ENCODE results near the gene RASGEF1B. TPM values are rescaled to one million over a fixed set of nuclear protein-coding genes. Genes with fewer than 3 reads are reported as not detected.

The RASGEF1B gene
- total and polyA plus RNA-seq, 12 donors, result 5.6 to 27.2 (median 8.8) TPM

GRCh38 chr4:81452452-81453006 lies 19.2 kb downstream of the RASGEF1B start:
- no peak overlapping the region for H3K4me3 ChIP-seq
- no peaks in the 10 kb centered on the region for H3K9me3 ChIP-seq (replicated peaks in 1 of 3)
- H3K27ac ChIP-seq, result no peak overlapping the region
- peaks cover 0 to 7% of the 10 kb centered on the region in 2 donors for H3K36me3 ChIP-seq (replicated peaks in 1 of 2)
- H3K27me3 ChIP-seq, result no peaks in the 10 kb centered on the region
- intact Hi-C loops (cut with DNase I), result no loop called here
- TF ChIP-seq, protein P1, sequence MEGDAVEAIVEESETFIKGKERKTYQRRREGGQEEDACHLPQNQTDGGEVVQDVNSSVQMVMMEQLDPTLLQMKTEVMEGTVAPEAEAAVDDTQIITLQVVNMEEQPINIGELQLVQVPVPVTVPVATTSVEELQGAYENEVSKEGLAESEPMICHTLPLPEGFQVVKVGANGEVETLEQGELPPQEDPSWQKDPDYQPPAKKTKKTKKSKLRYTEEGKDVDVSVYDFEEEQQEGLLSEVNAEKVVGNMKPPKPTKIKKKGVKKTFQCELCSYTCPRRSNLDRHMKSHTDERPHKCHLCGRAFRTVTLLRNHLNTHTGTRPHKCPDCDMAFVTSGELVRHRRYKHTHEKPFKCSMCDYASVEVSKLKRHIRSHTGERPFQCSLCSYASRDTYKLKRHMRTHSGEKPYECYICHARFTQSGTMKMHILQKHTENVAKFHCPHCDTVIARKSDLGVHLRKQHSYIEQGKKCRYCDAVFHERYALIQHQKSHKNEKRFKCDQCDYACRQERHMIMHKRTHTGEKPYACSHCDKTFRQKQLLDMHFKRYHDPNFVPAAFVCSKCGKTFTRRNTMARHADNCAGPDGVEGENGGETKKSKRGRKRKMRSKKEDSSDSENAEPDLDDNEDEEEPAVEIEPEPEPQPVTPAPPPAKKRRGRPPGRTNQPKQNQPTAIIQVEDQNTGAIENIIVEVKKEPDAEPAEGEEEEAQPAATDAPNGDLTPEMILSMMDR (IDR thresholded peaks at IDR 0.05), result no peak
- TF ChIP-seq POLR2A (IDR thresholded peaks at IDR 0.05), result no peak
- DNase-seq, result no peak
- H3K4me1 ChIP-seq (replicated peaks in 1 of 2), result peaks cover 0 to 18% of the 10 kb centered on the region in 2 donors
- 89 to 95% (median 91%) methylated on average over 1 of the region's 1 CpG for WGBS, 4 donors

DNA sequence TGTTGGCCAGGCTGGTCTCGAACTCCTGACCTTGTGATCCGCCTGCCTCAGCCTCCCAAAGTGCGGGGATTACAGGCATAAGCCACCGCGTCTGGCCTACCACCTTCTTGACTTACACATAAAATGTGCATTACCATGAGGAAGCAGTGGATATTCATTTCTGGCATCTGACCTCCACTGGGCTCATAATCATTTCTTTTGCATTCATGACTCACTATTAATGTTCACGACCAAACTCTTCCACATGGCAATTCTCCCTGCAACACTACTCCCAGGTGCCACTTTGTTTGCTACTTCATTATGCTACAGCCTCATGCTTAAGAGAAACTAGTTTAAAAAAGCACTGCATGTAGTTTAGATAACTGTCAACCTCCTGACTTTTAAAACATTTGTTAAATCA lies 22.7 kb downstream of the RASGEF1B start:
- TF ChIP-seq POLR2A (IDR thresholded peaks at IDR 0.05), result no peak
- TF ChIP-seq, protein P1 (IDR thresholded peaks at IDR 0.05), result no peak
- intact Hi-C loops (cut with DNase I), result no loop called here
- H3K36me3 ChIP-seq (replicated peaks in 1 of 2), result peaks cover 0 to 32% of the 10 kb centered on the region in 2 donors
- no peaks in the 10 kb centered on the region for H3K27me3 ChIP-seq
- H3K4me1 ChIP-seq (replicated peaks in 1 of 2), result peaks cover 0 to 7% of the 10 kb centered on the region in 2 donors
- no peak for DNase-seq
- 83 to 90% (median 88%) methylated on average over 6 of the region's 6 CpGs for whole genome bisulfite sequencing, 4 donors
- no peaks in the 10 kb centered on the region for H3K9me3 ChIP-seq (replicated peaks in 1 of 3)
- H3K4me3 ChIP-seq, result no peak overlapping the region
- no peak overlapping the region for H3K27ac ChIP-seq

DNA sequence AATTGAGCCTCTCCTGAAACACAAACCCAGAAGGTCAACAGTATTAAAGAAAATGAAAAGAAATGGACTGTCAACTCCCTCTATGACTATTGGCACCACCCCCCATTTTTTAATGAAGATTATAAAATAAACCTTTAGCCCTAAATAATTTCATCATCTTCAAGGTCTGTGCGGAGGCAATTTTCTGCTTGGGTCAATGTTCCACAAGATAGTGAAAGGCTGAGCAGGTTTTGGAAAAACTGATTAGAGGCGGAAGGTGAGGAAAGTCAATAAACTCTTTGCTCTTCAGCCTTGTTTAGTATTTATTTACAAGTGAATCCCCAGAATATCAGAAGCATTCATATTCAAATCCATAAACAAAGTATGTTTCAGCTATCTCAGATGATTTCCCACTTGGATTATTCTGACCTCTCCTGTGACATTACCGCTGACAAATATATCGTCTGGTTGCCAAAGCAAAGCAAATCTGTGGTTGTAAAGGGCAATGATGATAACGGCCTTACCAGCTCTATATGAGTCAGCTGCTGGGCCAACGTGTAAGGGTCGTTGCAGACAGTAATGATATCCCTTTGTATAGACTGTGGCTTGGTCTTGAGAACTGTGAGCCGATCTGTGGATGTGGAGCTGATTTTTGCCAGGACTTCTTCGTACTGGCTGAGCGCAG lies 24.0 kb downstream of the RASGEF1B start:
- peaks cover 0 to 40% of the 10 kb centered on the region in 2 donors for H3K36me3 ChIP-seq (replicated peaks in 1 of 2)
- DNase-seq, result no peak
- TF ChIP-seq POLR2A (IDR thresholded peaks at IDR 0.05), result no peak
- TF ChIP-seq, protein P1 (IDR thresholded peaks at IDR 0.05), result no peak
- H3K27me3 ChIP-seq, result no peaks in the 10 kb centered on the region
- H3K9me3 ChIP-seq (replicated peaks in 1 of 3), result no peaks in the 10 kb centered on the region
- H3K4me1 ChIP-seq (replicated peaks in 1 of 2), result peaks cover 0 to 3% of the 10 kb centered on the region in 2 donors
- H3K4me3 ChIP-seq, result no peak overlapping the region
- no peak overlapping the region for H3K27ac ChIP-seq
- intact Hi-C loops (cut with DNase I), result no loop called here
- WGBS, 4 donors, result 58 to 82% (median 62%) methylated on average over 10 of the region's 10 CpGs

- DNase-seq, result no peak
- 67 to 86% (median 82%) methylated on average over 1 of the region's 1 CpG for WGBS, 4 donors
- peaks cover 0 to 3% of the 10 kb centered on the region in 2 donors for H3K4me1 ChIP-seq (replicated peaks in 1 of 2)
- no peak overlapping the region for H3K27ac ChIP-seq
- no peak for TF ChIP-seq POLR2A (IDR thresholded peaks at IDR 0.05)
- TF ChIP-seq, protein P1 (IDR thresholded peaks at IDR 0.05), result no peak
- H3K27me3 ChIP-seq, result no peaks in the 10 kb centered on the region
- intact Hi-C loops (cut with DNase I), result no loop called here
- peaks cover 0 to 50% of the 10 kb centered on the region in 2 donors for H3K36me3 ChIP-seq (replicated peaks in 1 of 2)
- H3K9me3 ChIP-seq (replicated peaks in 1 of 3), result no peaks in the 10 kb centered on the region
- H3K4me3 ChIP-seq, result no peak overlapping the region
Measured at GRCh38 chr4:81446634-81447033, 25.1 kb downstream of the RASGEF1B start.
